K562 (cell line): ENCODE measurements around the gene CDT1. TPM values are rescaled to one million over a fixed set of nuclear protein-coding genes. Genes with fewer than 3 reads are reported as not detected.
A peak's percentile ranks its signal among the peaks of the same experiment; 100 is the strongest.

ENCODE experiments used
- BRF1 ChIP-seq: IDR thresholded peaks from 3 replicates; pipeline ENCODE4 v1.6.1; 2011; ENCODE audit warnings: borderline replicate concordance, mild to moderate bottlenecking; ENCODE audit not compliant: insufficient read length; ENCODE audit errors: extremely low read depth
- CBX5 ChIP-seq: IDR thresholded peaks from 2 replicates; pipeline ENCODE4 v1.6.1; 2014; ENCODE audit warnings: low read depth, borderline replicate concordance
- DDX20 ChIP-seq: fragments of 450-650 bp; IDR thresholded peaks from 2 replicates; pipeline ENCODE4 v1.6.1; 2016; ENCODE audit warnings: missing genetic modification characterization, low read depth, mild to moderate bottlenecking, missing compliant biosample characterization, moderate library complexity
- DMBX1 ChIP-seq: fragments of 250-450 bp; sonication (Bioruptor Pico); IDR thresholded peaks from 2 replicates; pipeline ENCODE4 v1.8.0; 2022; ENCODE audit warnings: inconsistent platforms, mild to moderate bottlenecking, moderate library complexity, borderline replicate concordance
- GTF2A2 ChIP-seq: IDR thresholded peaks from 2 replicates; pipeline ENCODE4 v1.6.1; 2016; ENCODE audit warnings: mild to moderate bottlenecking, missing genetic modification characterization, missing compliant biosample characterization
- HDAC3 ChIP-seq: fragments of 450-650 bp; IDR thresholded peaks from 2 replicates; pipeline ENCODE4 v1.6.1; 2018; ENCODE audit warnings: borderline replicate concordance, mild to moderate bottlenecking, moderate library complexity; ENCODE audit not compliant: partially characterized antibody
- HNRNPUL1 ChIP-seq: fragments of 200-400 bp; formaldehyde crosslinking; IDR thresholded peaks from 2 replicates; pipeline ENCODE4 v1.6.1; 2017; ENCODE audit warnings: low read length
- IRF2 ChIP-seq: sonication (generic); formaldehyde crosslinking; IDR thresholded peaks from 2 replicates; pipeline ENCODE4 v1.8.1; 2022; ENCODE audit warnings: mild to moderate bottlenecking, missing genetic modification reagents
- KLF16 ChIP-seq: IDR thresholded peaks from 2 replicates; pipeline ENCODE4 v1.6.1; 2016; ENCODE audit warnings: antibody characterized with exemption
- MAFG ChIP-seq: fragments of 450-650 bp; conservative IDR thresholded peaks from 2 replicates; pipeline ENCODE4 v1.6.1; 2016; ENCODE audit warnings: missing genetic modification characterization, missing compliant biosample characterization
- MED1 ChIP-seq: sonication (generic); formaldehyde crosslinking; IDR thresholded peaks from 2 replicates; pipeline ENCODE4 v1.8.1; 2023; ENCODE audit warnings: missing genetic modification reagents, borderline replicate concordance
- NCOA1 ChIP-seq: fragments of 450-650 bp; IDR thresholded peaks from 2 replicates; pipeline ENCODE4 v1.6.1; 2016; ENCODE audit warnings: low read depth
- NCOA4 ChIP-seq: fragments of 450-650 bp; IDR thresholded peaks from 2 replicates; pipeline ENCODE4 v1.6.1; 2018; ENCODE audit warnings: mild to moderate bottlenecking; ENCODE audit not compliant: partially characterized antibody
- NCOR1 ChIP-seq: fragments of 450-650 bp; IDR thresholded peaks from 2 replicates; pipeline ENCODE4 v1.6.1; 2016; ENCODE audit warnings: mild to moderate bottlenecking, moderate library complexity
- NFXL1 ChIP-seq: fragments of 450-650 bp; formaldehyde crosslinking; IDR thresholded peaks from 2 replicates; pipeline ENCODE4 v1.4.0; 2021; ENCODE audit warnings: mild to moderate bottlenecking
- NRF1 ChIP-seq, 2 experiments: fragments of 450-650 bp; IDR thresholded peaks in 1 of 2; conservative IDR thresholded peaks in 1 of 2; 2 replicates each; pipeline ENCODE4 v1.6.1; 2014; ENCODE audit warnings: mild to moderate bottlenecking in 2 of 2
- OTX1 ChIP-seq: fragments of 450-650 bp; formaldehyde crosslinking; IDR thresholded peaks from 2 replicates; pipeline ENCODE4 v1.4.0; 2022; ENCODE audit warnings: mild to moderate bottlenecking
- PPARD ChIP-seq: fragments of 250-450 bp; sonication (Bioruptor Pico); IDR thresholded peaks from 2 replicates; pipeline ENCODE4 v1.8.0; 2022; ENCODE audit warnings: inconsistent platforms, mild to moderate bottlenecking, moderate library complexity
- RNF2 ChIP-seq: sonication (generic); IDR thresholded peaks from 2 replicates; pipeline ENCODE4 v1.6.1; 2016
- SAP30 ChIP-seq: fragments of 200-600 bp; sonication (generic); IDR thresholded peaks from 2 replicates; pipeline ENCODE4 v1.6.1; 2012; ENCODE audit warnings: borderline replicate concordance, low read depth, mild to moderate bottlenecking, moderate library complexity, low read length, control low read depth, inconsistent platforms; ENCODE audit not compliant: insufficient read depth, poor library complexity, severe bottlenecking
- SETDB1 ChIP-seq: IDR thresholded peaks from one replicate; pipeline ENCODE4 v1.6.1; 2012; ENCODE audit warnings: low read length, control low read depth, inconsistent platforms
- SPI1 ChIP-seq: IDR thresholded peaks from 2 replicates; pipeline ENCODE4 v1.6.1; 2011; ENCODE audit warnings: low read depth, low read length, control low read depth, borderline replicate concordance
- TBL1XR1 ChIP-seq, 2 experiments: IDR thresholded peaks; 2 replicates each; pipeline ENCODE4 v1.6.1; 2012; ENCODE audit warnings: improper control_type of control experiment in 2 of 2, low read length in 2 of 2, mild to moderate bottlenecking in 1 of 2
- TCF7L2 ChIP-seq: fragments of 150-350 bp; IDR thresholded peaks from 2 replicates; pipeline ENCODE4 v1.6.1; 2016; ENCODE audit warnings: low read depth, mild to moderate bottlenecking, low read length, moderate library complexity
- XRCC4 ChIP-seq: IDR thresholded peaks from one replicate; pipeline ENCODE4 v1.6.1; 2011; ENCODE audit not compliant: insufficient read depth, insufficient read length; ENCODE audit errors: extremely low read depth
- ZBTB7A ChIP-seq: IDR thresholded peaks from 2 replicates; pipeline ENCODE4 v1.6.1; 2011; ENCODE audit warnings: low read depth, mild to moderate bottlenecking, low read length, moderate library complexity, borderline replicate concordance; ENCODE audit not compliant: control insufficient read depth
- ZC3H4 ChIP-seq: sonication (generic); formaldehyde crosslinking; IDR thresholded peaks from 2 replicates; pipeline ENCODE4 v1.9.0; 2021; ENCODE audit warnings: missing genetic modification reagents, borderline replicate concordance
- ZNF644 ChIP-seq: fragments of 200-800 bp; sonication (Bioruptor generic); IDR thresholded peaks from 2 replicates; pipeline ENCODE4 v1.6.1; 2016; ENCODE audit warnings: low read depth, missing genetic modification characterization, missing compliant biosample characterization
- polyA plus RNA-seq, 8 experiments: library from polyadenylated mRNA; depleted of rRNA in 4 of 8; stranded (reverse) in 5 of 8; unstranded in 3 of 8; fragments of >200 nt; fragmentation: Nextera tagmentation in 2 of 8; fragmentation: Illumina TruSeq in 1 of 8; extraction: Ambion mirVana in 2 of 8; extraction: Trizol in 1 of 8; gene quantifications; 2 replicates each; pipeline versions ENCODE4 v1.2.1 to v1.2.3, GENCODE V29; 2011 to 2014; ENCODE audit warnings: inconsistent platforms in 1 of 8, missing spikeins in 1 of 8
- total RNA-seq, 7 experiments: library from RNA; depleted of rRNA in 6 of 7; stranded (reverse); fragments of >200 nt in 6 of 7; fragmentation: Illumina TruSeq in 2 of 7; extraction: Trizol in 2 of 7; gene quantifications; 2 replicates each; pipeline versions ENCODE4 v1.2.1 to v1.2.3, GENCODE V29; 2011 to 2021; ENCODE audit warnings: low replicate concordance in 1 of 7
- TF ChIP-seq, protein P1 (sequence below): sonication (generic); formaldehyde crosslinking; IDR thresholded peaks from 2 replicates; pipeline ENCODE4 v1.4.0; 2020; ENCODE audit warnings: mild to moderate bottlenecking, missing genetic modification reagents

The CDT1 gene
- total and polyA plus RNA-seq, 9 of the 15 experiments (the other 6 are each of a cell fraction or from before 2014, with no cell fraction given) = 0.92 to 178 (median 14.2) TPM

DNA sequence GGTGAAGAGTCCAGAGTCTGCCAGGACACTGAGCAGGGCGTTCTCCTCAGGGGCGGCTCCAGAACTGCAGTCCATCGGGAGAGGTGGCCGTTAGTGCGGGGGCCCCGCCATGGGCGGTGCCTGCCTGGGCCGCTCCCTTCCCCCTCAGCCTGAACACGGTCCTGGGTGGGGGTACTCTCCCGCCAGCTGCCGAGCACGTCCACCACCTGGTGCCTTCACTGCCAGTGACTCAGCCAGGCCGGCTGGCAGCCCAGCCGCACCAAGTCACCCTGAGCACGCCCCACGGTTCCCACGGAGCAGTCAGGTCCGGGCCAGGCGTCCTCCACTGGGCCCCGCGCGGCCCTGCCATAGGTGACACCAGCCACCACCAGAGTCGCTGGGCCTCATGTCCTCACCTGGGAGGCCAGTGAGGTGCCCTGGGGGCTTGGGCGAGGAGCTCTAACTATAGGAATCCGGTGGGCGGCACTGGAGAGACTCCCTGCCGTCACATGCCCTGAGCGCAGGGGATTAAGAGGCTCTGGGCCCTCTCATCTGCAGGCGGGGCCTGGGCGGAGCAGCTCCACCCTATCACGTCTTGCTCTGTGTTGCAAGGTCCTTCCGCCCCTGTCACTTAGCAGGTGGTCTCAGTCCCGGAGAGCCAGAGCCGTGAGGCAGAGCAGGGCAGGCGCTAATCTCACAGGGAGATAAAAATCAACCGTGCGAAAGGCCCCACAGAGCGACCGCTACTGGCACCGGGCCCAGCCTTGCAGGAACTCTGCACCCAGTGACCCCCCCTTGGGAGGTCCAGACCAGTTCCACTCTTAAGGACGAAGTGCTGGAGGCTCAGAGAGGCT lies 32.9 kb upstream of the CDT1 start (continued):
- TF ChIP-seq, protein P1, sequence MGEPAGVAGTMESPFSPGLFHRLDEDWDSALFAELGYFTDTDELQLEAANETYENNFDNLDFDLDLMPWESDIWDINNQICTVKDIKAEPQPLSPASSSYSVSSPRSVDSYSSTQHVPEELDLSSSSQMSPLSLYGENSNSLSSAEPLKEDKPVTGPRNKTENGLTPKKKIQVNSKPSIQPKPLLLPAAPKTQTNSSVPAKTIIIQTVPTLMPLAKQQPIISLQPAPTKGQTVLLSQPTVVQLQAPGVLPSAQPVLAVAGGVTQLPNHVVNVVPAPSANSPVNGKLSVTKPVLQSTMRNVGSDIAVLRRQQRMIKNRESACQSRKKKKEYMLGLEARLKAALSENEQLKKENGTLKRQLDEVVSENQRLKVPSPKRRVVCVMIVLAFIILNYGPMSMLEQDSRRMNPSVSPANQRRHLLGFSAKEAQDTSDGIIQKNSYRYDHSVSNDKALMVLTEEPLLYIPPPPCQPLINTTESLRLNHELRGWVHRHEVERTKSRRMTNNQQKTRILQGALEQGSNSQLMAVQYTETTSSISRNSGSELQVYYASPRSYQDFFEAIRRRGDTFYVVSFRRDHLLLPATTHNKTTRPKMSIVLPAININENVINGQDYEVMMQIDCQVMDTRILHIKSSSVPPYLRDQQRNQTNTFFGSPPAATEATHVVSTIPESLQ (CRISPR knock-in tag) = no peak
- TF ChIP-seq TCF7L2 (no peak), ZBTB7A (peak; percentile 85), NRF1 (conservative IDR thresholded peaks at IDR 0.05 in 1 of 2, IDR thresholded peaks at IDR 0.05 in 1 of 2) (peak; percentile 79 to 84), PPARD (CRISPR knock-in tag) (no peak), NCOA1 (no peak; the same call in 1 of the 2 replicates), DDX20 (tag) (no peak), ZC3H4 (CRISPR knock-in tag) (peak; percentile 84), KLF16 (peak; percentile 87), SPI1 (no peak; the same call in 1 of the 2 replicates), HNRNPUL1 (no peak), NFXL1 (CRISPR knock-in tag) (no peak), BRF1 (no peak), HDAC3 (no peak), NCOA4 (no peak), IRF2 (CRISPR knock-in tag) (no peak), NCOR1 (no peak), OTX1 (CRISPR knock-in tag) (no peak), MAFG (no peak), ZNF644 (tag) (no peak), MED1 (CRISPR knock-in tag) (no peak; the same call in 1 of the 2 replicates), SAP30 (peak; percentile 71), GTF2A2 (peak; percentile 49; the same call in 1 of the 2 replicates), RNF2 (peak; percentile 87), TBL1XR1 (IDR thresholded peaks at IDR 0.05; ENCODE audit: low read length in 2 of 2) (peak in 1 of 2 experiments; percentile 23; a peak in 1 of 4 replicates), DMBX1 (CRISPR knock-in tag) (peak; percentile 85), CBX5 (no peak), XRCC4 (no peak), SETDB1 (no peak)
